Panc1 (cell line): ENCODE results near the gene HOXA10. TPM values are rescaled to one million over a fixed set of nuclear protein-coding genes. Genes with fewer than 3 reads are reported as not detected.

Experiments used
- ATAC-seq: fragments of 200-7000 bp; cut with Tn5 transposase; 2 replicates; pipeline ENCODE4 v1.9.1; 2020; ENCODE audit warnings: mild to moderate bottlenecking, moderate library complexity
- BruUV-seq: library from RNA; stranded (reverse); fragments of 400-500 nt; replicated peaks from 2 replicates; lab custom pipeline; 2021; lab: Mats Ljungman, UMichigan
- CTCF ChIA-PET: fragments of 300-600 bp; sonication (Branson Sonifier 250); formaldehyde crosslinking; loops from one replicate; lab custom pipeline; 2022; ENCODE audit warnings: antibody characterized with exemption; lab: Charles Lee
- POLR2A ChIA-PET: fragments of 300-600 bp; sonication (Branson Sonifier 250); formaldehyde crosslinking; loops from one replicate; lab custom pipeline; 2022; ENCODE audit warnings: antibody characterized with exemption; lab: Charles Lee
- DNase-seq: peaks from one replicate; pipeline ENCODE4 v3.0.0-alpha.2; 2010; ENCODE audit warnings: low read depth, low spot score
- H3K27ac ChIP-seq: 2 replicates; pipeline ENCODE4 v1.5.1; 2011; ENCODE audit warnings: mild to moderate bottlenecking, low read length, inconsistent platforms
- H3K27me3 ChIP-seq: fragments of 200-500 bp; sonication (Bioruptor generic); 2 replicates; pipeline ENCODE4 v1.6.0; 2014; ENCODE audit warnings: low read length, inconsistent platforms; ENCODE audit not compliant: control insufficient read depth, insufficient read depth
- H3K36me3 ChIP-seq: fragments of 200-500 bp; sonication (Bioruptor generic); 2 replicates; pipeline ENCODE4 v1.5.1; 2014; ENCODE audit warnings: inconsistent platforms, mild to moderate bottlenecking, low read length, moderate library complexity; ENCODE audit not compliant: control insufficient read depth, insufficient read depth
- H3K4me1 ChIP-seq: 2 replicates; pipeline ENCODE4 v1.5.1; 2011; ENCODE audit warnings: inconsistent platforms, mild to moderate bottlenecking, low read length, moderate library complexity; ENCODE audit not compliant: control insufficient read depth, insufficient read depth
- H3K4me3 ChIP-seq, 2 experiments: 2 replicates each; pipeline ENCODE4 v1.5.1; 2011 to 2012; ENCODE audit warnings: low read depth in 2 of 2, low read length in 2 of 2, mild to moderate bottlenecking in 2 of 2, inconsistent platforms in 1 of 2, moderate library complexity in 1 of 2
- H3K9me3 ChIP-seq: fragments of 200-500 bp; sonication (Bioruptor generic); 2 replicates; pipeline ENCODE4 v1.5.1; 2014; ENCODE audit warnings: low read depth, mild to moderate bottlenecking, inconsistent platforms, low read length, moderate library complexity; ENCODE audit not compliant: control insufficient read depth, insufficient read depth
- POLR2AphosphoS5 ChIP-seq: IDR thresholded peaks from 2 replicates; pipeline ENCODE4 v1.6.1; 2012; ENCODE audit warnings: mild to moderate bottlenecking, low read depth, low read length, moderate library complexity
- SIN3A ChIP-seq: IDR thresholded peaks from 2 replicates; pipeline ENCODE4 v1.6.1; 2012; ENCODE audit warnings: low read depth, mild to moderate bottlenecking, low read length, moderate library complexity, borderline replicate concordance; ENCODE audit not compliant: insufficient read depth
- TCF7L2 ChIP-seq: IDR thresholded peaks from 2 replicates; pipeline ENCODE4 v1.6.1; 2011; ENCODE audit warnings: mild to moderate bottlenecking, low read depth, low read length, inconsistent platforms
- in situ Hi-C: cut with HindIII; loops from 2 replicates; pipeline ENCODE4 v1.10.0; 2016; ENCODE audit warnings: low sequenced_read_pairs, low pct_unique_long_range_greater_than_20kb
- intact Hi-C: fragments of 100-400 bp; cut with micrococcal nuclease; formaldehyde crosslinking; loops from one replicate; pipeline ENCODE4 v1.10.0; 2022; ENCODE audit not compliant: unreplicated experiment
- total RNA-seq: library from RNA; stranded (reverse); gene quantifications from one replicate; pipeline ENCODE4 v1.2.1, GENCODE V29; 2021; ENCODE audit not compliant: unreplicated experiment
- TF ChIP-seq, protein P1 (sequence below), 2 experiments: IDR thresholded peaks; 2 replicates each; pipeline ENCODE4 v1.6.1; 2011 to 2012; ENCODE audit warnings: low read depth in 2 of 2, control low read depth in 1 of 2, low read length in 1 of 2, mild to moderate bottlenecking in 1 of 2, moderate library complexity in 1 of 2; ENCODE audit not compliant: insufficient read depth in 1 of 2
- TF ChIP-seq, protein P2 (sequence below): fragments of 450-650 bp; IDR thresholded peaks from 2 replicates; pipeline ENCODE4 v1.5.1; 2017; ENCODE audit warnings: mild to moderate bottlenecking

Gene HOXA10
- total RNA-seq, 1 experiment from 2014 or later: 0.41 TPM

DNA sequence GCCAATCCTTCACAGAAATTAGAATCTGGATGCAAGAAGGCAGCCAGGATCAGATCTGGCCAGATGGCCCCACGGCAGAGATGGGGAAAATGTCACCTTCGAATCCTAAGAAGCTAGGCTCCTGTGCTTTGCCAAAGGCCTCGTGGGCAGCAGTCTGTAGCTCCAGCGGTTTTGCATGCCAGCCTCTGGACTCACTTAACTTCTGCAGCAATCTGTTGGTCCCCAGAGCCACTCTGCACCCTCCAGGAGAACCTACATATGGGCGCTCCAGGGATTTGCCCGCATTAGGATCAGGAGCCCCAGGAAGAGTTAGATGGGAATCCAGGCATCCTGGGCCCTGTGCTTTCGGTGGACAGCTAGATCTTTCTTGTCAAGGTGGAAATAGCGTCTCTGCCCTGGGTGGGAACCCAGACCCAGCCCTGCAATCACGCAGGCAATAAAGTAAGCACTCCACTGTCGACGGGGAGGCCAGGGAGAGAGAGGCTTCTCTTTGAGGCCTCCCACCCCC lies 35.9 kb upstream of the HOXA10 start:
- peak overlapping the region in 1 of 2 experiments; percentile 65; a peak in 1 of 4 replicates for H3K4me3 ChIP-seq
- no peak for TF ChIP-seq SIN3A
- no peak for TF ChIP-seq POLR2AphosphoS5
- no peak for TF ChIP-seq TCF7L2
- TF ChIP-seq, protein P1, sequence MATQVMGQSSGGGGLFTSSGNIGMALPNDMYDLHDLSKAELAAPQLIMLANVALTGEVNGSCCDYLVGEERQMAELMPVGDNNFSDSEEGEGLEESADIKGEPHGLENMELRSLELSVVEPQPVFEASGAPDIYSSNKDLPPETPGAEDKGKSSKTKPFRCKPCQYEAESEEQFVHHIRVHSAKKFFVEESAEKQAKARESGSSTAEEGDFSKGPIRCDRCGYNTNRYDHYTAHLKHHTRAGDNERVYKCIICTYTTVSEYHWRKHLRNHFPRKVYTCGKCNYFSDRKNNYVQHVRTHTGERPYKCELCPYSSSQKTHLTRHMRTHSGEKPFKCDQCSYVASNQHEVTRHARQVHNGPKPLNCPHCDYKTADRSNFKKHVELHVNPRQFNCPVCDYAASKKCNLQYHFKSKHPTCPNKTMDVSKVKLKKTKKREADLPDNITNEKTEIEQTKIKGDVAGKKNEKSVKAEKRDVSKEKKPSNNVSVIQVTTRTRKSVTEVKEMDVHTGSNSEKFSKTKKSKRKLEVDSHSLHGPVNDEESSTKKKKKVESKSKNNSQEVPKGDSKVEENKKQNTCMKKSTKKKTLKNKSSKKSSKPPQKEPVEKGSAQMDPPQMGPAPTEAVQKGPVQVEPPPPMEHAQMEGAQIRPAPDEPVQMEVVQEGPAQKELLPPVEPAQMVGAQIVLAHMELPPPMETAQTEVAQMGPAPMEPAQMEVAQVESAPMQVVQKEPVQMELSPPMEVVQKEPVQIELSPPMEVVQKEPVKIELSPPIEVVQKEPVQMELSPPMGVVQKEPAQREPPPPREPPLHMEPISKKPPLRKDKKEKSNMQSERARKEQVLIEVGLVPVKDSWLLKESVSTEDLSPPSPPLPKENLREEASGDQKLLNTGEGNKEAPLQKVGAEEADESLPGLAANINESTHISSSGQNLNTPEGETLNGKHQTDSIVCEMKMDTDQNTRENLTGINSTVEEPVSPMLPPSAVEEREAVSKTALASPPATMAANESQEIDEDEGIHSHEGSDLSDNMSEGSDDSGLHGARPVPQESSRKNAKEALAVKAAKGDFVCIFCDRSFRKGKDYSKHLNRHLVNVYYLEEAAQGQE (IDR thresholded peaks at IDR 0.05; ENCODE audit: insufficient read depth in 1 of 2, low read depth in 2 of 2, low read length in 1 of 2): no peak
- TF ChIP-seq, protein P2, sequence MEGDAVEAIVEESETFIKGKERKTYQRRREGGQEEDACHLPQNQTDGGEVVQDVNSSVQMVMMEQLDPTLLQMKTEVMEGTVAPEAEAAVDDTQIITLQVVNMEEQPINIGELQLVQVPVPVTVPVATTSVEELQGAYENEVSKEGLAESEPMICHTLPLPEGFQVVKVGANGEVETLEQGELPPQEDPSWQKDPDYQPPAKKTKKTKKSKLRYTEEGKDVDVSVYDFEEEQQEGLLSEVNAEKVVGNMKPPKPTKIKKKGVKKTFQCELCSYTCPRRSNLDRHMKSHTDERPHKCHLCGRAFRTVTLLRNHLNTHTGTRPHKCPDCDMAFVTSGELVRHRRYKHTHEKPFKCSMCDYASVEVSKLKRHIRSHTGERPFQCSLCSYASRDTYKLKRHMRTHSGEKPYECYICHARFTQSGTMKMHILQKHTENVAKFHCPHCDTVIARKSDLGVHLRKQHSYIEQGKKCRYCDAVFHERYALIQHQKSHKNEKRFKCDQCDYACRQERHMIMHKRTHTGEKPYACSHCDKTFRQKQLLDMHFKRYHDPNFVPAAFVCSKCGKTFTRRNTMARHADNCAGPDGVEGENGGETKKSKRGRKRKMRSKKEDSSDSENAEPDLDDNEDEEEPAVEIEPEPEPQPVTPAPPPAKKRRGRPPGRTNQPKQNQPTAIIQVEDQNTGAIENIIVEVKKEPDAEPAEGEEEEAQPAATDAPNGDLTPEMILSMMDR: no peak
- H3K27ac ChIP-seq: no peak overlapping the region
- H3K4me1 ChIP-seq: peaks cover 6% of the 10 kb centered on the region
- H3K36me3 ChIP-seq: no peaks in the 10 kb centered on the region
- DNase-seq (no peak), ATAC-seq (peak; percentile 62)
- no peaks in the 10 kb centered on the region for H3K9me3 ChIP-seq
- H3K27me3 ChIP-seq: no peaks in the 10 kb centered on the region; the same call in 1 of the 2 replicates
- ChIA-PET CTCF (interaction anchor here (0.6 to 1.3 kb wide), 4 partner anchors 11 to 502 kb away, joined by 3 to 7 read pairs (median 4); no protein-coding TSS in a partner anchor), POLR2A (no interaction called here)
- BruUV-seq: no TSS peak
- intact Hi-C loops: no loop called here
- in situ Hi-C loops: no loop called here

DNA sequence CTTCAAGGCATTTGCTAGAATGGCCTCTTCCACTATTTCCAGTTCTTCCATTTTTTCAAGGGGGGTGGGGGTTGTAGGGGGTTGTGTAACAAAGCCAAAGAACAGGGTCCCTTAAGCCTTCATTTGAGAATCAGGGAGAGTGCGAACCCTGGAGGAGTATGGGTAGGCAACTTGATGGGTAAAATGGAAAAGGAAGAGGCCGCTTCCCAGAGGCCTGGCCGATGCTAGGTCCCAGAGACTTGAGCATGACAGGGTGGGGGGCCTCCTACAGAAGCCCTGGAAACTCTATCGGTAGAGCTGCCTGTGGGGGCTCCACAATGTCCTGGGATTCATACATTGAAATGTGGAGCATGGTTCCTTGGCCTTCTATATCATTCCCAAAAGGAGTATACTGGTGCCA lies 34.9 kb upstream of the HOXA10 start:
- ChIA-PET POLR2A (no interaction called here), CTCF (interaction anchor here (0.6 to 1.4 kb wide), 2 partner anchors 397 to 883 kb away, joined by 4 read pairs; no protein-coding TSS in a partner anchor)
- TF ChIP-seq, protein P1 (IDR thresholded peaks at IDR 0.05; ENCODE audit: insufficient read depth in 1 of 2, low read depth in 2 of 2, low read length in 1 of 2): no peak
- TF ChIP-seq POLR2AphosphoS5 (no peak), SIN3A (no peak), TCF7L2 (no peak)
- TF ChIP-seq, protein P2: no peak
- no peaks in the 10 kb centered on the region; the same call in 1 of the 2 replicates for H3K27me3 ChIP-seq
- no peak overlapping the region for H3K27ac ChIP-seq
- no peak for ATAC-seq
- intact Hi-C loops: no loop called here
- no peak overlapping the region for H3K4me3 ChIP-seq
- in situ Hi-C loops: no loop called here
- peaks cover 6% of the 10 kb centered on the region for H3K4me1 ChIP-seq
- H3K9me3 ChIP-seq: no peaks in the 10 kb centered on the region
- no peak for DNase-seq
- no TSS peak for BruUV-seq
- H3K36me3 ChIP-seq: no peaks in the 10 kb centered on the region
